Measurements from ENCODE around the gene TMIGD2.
"Not testable (repeated sequence)": the region's sequence is repeated elsewhere in the genome, so short reads cannot be mapped to it uniquely, and the experiment has no call there.

Gene TMIGD2

DNA sequence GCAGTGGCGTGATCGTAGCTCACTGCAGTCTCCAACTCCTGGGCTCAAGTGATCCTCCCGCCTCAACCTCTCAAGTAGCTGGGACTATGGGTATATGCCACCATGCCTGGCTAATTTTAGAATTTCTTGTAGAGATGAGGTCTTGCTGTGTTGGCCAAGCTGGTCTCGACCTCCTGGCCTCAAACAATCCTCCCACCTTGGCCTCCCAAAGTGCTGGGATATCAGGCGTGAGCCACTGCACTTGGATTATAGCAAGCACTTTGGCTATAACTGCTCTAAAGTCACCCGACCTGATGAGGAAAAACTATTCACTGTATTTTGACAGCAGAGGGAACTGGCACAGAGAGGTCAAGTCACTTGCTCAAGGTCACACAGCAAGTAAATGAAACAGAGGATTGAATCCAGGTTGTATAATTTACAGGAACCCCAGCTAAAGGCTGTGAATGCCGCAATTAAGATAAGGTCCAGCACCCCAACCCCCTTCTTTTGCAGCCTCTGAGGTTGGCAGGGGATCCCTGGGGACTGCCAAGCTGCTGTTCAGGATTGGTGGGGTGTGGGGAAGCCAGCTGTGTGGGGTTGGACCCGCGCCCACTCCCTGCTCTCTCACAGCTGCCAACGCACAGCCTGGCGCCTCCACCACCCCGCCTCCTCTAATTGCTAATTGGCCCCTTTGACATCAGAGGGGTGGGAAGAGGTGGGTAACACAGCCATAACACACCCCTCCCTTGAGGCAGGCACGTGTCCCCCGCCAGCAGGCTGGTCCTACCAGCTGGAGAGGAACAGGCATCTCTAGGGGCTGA, 6.0 kb downstream of the TMIGD2 start:
- no peak for DNase-seq

DNA sequence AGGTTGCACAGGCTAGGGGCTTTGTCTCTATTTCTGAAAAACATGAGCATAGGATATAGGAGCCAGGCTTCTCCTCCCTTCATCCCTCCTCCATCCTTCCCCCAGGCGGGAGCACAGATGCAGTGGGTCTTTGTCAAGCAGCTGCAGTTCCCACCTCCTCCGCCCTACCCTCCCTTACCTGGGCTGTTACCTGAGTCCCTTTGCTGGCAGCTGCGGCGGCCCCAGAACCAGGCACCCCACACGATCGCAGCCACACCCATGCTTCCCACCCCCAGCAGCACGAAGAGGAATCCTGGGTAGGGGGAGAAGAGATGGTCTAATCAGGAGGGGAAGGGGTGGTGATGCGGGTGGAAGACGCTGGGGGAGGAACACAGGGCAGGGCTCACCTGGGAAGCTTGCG, 7.8 kb downstream of the TMIGD2 start:
- DNase-seq, result no peak

DNA sequence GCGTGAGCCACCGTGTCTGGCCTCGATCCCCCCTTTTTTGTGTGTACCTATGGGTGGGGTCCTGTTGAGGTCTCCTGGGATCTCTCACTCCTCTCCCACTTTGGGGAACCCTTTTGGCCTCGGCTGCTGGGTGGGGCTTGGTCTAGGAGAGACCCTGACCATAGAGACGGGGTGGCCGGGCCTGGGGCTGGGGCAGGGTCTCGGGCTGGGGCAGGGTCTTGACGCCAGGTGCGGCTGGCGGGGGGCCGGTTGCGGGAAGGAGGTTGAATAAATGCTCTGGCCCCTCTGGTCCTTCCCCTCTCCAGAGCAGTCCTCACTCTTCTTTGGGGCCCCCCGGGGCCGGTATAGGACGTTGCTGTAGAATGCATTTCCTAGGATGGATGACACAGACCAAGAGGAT, 9.7 kb downstream of the TMIGD2 start:
- DNase-seq, result no peak

DNA sequence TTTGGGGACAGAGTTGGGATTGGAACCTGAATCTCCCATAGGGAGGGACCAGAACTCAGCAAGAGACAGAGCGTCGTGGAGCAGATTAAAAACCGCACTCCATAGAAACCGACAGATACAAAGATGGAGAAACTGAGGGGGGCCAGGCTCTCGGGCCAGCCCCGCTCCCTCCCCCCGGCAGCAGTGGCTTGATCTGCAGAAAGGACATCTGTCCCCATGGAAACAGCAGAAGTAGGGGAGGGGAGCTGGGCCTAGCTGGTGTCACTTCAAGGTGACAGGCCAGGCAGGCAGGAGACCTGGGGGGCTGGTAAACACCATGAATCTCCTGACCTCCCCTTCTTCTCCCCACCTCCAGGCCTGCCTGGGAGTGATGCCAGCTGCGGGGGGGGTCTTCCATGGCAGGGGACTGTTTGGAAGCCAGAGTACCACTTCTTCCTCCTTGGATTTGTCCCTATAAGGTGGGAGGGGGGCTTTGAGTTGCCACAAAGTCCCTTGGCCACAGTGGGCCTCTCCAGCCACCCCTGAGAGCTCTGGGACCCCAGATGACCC, 10.9 kb downstream of the TMIGD2 start:
- no peak for DNase-seq

DNA sequence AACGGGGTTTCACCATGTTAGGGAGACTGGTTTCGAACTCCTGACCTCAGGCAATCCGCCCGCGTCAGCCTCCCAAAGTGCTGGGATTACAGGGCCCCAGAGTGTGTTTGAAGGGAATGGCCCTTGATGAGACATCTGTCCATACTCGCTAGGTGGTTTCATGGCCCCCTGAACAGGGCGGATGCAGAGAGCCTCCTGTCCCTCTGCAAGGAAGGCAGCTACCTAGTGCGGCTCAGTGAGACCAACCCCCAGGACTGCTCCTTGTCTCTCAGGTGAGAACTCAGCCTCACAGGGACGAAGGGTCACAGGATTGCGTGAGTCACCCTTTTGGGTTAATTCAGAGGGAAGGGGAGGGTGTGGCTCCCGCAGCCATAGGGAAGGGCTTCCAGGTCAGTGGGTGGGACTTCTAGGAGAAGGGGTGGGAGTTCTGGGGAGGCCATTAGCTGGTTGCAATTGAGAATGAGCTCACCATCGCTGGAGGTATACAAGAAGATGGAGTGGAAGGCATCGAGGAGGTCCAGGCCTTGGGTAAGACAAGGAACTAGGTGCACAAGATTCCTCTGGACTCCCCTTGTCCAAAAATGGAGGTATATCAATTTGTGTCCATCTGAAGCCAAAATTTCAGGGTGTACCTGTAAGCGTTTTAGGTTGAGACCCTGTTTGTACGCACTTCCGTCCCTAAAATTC, 14.0 kb downstream of the TMIGD2 start:
- DNase-seq, result no peak

DNA sequence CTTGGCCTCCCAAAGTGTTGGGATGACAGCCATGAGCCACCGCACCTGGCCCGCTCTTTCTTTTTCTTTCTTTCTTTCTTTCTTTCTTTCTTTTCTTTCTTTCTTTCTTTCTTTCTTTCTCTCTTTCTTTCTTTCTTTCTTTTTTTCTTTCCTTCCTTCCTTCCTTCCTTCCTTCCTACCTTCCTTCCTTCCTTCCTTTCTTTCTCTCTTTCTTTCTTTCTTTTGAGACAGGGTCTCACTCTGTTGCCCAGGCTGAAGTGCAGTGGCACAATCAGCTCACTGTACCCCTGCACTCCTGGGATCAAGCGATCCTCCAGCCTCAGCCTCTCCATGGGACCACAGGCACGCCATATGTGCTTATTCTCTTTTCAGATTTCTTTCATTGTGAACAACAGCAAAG, 16.0 kb downstream of the TMIGD2 start:
- not testable (repeated sequence) for DNase-seq

DNA sequence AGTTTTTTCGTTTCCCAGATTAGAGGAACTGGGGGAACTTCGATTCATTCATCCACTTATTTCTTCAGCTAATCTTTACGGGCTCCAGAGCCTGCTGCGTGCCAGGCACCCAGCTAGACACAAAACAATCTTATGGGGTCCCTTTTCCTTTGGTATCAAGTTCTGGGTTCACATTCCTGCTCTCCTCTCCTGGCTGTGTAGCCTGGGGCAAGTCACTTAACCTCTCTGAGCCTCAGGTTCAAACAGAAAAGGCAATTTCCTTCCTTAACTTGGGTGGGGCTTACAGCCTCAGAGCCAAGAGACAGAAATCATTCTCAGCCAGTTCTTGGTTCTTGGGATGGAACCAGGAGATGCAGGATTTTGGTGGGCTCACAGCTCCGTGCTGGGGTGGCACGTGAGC, 17.2 kb downstream of the TMIGD2 start:
- DNase-seq, result no peak

DNA sequence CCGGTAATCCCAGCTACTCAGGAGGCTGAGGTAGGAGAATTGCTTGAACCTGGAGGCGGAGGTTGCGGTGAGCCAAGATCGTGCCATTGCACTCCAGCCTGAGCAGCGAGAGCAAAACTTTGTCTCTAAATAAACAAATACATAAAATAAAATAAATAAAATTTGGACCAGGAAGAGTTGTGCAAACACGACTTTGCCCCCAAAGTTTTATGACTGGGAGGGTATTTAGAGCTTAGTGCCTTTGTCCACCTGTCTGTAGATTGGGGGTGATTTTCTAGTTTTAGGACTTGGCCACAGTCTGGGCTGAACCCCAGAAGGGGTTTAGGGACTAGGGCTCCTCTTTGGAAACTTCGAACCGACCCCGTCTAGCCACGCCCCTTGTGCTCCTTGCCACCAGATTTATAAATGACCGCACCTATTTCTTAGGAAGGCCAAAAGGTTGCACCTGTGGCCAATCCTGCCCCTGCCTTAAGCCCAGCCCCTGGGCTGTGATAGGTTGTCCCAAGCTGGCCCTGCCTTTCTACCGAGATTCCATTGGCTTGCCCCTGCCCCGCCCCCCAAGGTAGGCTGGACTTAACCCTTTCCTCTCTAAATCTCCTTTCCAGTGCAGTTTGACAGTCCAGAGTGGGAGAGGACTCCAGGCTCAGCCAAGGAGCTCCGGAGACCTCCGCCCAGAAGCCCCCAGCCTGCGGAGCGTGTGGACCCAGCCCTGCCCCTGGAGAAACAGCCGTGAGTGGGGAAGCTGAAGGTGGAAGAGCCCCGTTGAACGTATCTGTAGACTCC, 17.8 kb downstream of the TMIGD2 start:
- no peak for DNase-seq

DNA sequence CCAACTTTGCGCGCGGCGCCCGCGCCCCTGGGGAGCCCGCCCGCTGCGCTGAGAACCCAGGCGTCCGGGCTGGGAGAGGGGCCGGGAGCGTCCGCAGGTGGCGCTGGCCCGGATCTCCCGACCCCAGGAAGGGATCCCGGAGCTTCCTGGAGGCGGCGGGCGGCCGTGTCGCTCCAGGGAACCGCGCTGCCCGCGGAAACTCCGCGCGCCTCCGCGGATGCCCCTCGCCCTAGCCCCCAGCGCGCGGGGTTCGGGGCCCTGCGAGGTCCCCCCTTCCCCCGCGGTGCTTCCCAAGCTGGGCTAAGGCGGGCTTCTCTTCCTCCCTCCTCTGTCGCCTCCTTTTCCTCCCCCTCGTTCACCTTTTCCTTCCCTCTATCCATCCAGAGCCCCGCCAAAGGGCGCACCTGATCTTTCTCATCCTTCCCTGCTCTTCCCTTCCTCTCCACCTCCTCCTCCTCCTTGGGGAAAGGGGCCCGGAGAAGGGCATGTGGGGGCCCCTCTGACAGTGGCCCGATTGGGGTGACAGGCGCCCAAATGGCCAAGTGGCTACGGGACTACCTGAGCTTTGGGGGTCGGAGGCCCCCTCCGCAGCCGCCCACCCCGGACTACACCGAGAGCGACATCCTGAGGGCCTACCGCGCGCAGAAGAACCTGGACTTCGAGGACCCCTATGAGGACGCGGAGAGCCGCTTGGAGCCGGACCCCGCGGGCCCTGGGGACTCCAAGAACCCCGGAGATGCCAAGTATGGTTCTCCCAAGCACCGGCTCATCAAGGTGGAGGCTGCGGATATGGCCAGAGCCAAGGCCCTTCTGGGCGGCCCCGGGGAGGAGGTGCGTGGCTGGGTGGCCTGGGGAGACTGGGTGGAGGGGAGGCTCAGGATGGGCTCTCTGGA, 22.4 kb downstream of the TMIGD2 start:
- DNase-seq, result no peak

DNA sequence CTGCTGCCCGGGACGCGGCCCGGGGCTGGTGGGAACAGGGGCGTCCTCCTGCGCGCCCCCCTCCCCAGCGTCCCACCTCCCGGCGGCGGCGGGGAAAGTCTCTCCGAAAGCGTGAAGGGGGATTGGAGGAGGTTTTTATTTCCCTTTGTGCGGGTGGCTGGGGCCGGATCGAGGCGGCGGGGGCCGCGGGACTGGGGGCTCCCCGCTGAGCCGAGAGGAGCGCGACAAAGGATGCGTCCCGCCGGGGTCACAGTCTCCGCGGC, 23.0 kb downstream of the TMIGD2 start:
- DNase-seq, result no peak

DNA sequence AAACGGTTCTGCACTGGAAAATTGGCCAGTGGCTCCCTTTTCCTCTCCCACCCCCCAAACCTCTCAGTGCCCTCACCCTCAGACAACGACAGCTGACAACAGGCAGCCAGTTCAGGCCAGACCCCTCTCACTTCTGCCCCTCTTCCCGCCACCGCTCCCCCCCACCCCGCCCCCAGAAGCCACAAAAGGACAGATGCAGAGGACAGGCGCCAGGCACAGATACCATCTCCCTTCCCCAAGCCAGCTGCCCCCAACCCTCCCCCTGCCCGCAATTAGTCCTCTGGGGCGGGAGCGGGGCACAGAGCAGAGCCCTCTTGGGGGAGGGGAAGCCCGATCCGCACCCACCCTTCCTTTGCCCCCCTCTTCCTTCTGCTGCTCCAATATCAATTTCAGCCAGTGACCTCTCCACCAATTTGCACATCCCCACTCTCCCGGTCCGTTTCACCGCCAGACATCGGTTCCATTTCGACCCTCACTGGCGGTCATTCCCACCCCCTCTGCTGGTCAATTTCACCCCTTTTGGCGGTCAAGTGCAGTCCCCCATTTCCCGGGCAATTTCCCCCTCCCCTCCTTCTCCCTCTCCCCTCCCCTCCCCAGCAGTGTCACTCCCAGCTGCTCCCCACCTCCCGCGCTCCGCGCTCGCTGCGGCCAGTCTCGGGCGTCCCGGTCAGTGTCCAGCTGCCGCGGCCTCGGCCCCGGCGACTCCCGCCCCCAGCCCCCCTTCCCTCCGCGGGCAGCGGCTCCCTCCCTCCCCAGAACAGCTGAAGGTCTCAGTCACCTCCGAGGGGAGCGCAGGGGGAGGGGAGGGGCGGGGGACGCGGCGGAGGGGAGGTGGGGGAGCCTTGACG, 23.5 kb downstream of the TMIGD2 start, which contains the start of gene SHD:
TSS of gene SHD (plus strand) at position 848 of the 848 bp plus-strand sequence. CDS start 798 bp downstream, outside the sequence.
- no peak for DNase-seq

DNA sequence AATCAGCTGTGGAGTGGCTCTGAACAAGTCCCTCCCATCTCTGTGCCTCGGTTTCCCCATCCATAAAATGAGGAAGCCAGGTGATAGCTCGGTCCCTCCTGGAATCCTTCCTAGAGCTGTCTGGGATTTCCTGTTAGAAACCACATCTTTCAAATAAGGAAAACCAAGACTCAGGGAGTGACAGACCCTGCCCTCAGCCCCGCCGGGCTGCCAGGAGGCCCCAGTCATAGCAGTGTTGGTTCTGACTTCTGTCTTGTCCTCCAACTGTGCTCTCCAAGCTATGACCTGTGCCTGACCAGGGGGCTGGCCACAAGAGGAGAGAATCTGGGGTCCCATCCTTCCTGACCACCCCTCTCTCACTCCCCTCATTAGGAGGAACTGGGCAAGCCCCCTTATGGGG, 24.2 kb downstream of the TMIGD2 start:
- no peak for DNase-seq

DNA sequence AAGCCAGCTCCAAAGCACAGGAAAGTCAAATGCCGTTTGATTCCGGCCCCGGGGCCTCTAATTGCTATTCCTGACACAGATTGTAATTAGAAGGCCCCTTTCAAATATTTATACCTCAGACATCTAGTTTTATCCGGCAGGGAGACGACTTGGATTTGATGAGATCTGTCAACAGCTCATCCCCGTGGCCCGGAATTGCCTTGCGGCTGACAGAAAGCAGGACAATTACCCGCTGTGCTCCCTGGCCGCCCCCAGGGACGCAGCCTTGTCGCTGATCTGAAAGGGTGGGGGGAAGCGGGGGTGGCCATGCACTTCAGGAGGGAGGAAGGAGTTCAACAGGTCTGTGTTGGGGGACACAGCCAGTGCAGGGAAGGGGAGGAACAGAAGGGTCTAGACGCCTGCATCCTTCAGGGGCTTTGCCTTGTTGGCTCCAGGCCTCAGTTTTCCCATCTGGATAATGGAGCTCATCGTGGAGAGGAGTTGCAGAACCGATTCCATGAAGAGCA, 24.9 kb downstream of the TMIGD2 start:
- no peak for DNase-seq

DNA sequence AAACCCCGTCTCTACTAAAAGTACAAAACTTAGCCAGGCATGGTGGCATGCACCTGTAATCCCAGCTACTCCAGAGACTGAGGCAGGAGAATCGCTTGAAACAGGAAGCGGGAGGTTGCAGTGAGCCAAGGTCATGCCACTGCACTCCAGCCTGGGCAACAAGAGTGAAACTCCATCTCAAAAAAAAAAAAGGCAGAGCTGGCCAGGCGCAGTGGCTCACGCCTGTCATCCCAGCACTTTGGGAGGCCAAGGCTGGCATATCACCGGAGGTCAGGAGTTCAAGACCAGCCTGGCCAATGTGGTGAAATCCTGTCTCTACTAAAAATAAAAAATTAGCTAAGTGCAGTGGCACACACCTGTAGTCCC, 27.9 kb downstream of the TMIGD2 start:
- DNase-seq, result not testable (repeated sequence)

DNA sequence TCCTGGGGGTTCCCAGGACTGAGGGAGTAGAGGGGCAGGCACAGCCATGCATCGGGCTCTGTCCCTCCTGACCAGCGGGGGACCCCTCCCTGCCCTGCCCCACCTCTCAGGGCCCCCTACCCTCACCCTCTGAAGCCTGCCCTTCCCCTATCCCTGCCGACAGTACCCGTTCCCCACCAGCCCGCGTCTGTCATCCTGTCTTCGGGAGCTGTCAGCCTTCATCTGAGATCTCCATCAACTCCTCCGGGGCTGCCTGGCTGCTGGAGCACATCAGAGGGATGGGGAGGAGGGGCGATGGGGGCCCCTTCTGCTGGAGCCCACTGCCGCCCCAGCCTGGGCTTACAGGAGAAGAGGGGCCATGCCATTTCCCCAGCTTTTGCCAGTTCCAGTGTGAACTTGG, 29.3 kb downstream of the TMIGD2 start:
- no peak for DNase-seq

DNA sequence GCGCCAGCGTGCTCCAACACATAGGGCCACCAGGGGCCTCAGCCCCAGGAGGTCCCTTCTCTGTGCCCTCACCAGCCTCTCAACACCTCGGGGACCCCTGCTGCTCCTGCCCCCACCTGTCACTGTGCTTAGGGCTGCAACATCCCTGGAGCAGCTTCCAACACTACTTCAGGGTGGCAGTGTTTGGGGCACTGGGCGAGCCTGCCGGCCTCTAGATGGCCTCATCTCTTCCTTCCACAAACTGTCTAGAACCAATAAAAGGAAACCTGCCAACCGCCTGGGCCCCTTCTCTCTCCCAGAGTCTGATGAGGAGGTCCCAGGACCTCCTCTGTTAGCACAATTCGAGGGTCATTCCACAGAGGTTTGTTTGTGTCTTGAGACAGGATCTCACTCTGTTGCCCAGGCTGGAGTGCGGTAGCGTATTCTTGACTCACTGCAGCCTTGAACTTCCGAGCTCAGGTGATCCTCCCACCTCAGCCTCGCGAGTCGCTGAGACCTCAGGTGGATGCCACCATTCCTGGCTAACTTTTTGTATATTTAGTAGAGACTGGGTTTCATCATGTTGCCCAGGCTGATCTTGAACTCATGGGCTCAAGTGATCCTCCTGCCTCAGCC, 33.3 kb downstream of the TMIGD2 start:
- no peak for DNase-seq

DNA sequence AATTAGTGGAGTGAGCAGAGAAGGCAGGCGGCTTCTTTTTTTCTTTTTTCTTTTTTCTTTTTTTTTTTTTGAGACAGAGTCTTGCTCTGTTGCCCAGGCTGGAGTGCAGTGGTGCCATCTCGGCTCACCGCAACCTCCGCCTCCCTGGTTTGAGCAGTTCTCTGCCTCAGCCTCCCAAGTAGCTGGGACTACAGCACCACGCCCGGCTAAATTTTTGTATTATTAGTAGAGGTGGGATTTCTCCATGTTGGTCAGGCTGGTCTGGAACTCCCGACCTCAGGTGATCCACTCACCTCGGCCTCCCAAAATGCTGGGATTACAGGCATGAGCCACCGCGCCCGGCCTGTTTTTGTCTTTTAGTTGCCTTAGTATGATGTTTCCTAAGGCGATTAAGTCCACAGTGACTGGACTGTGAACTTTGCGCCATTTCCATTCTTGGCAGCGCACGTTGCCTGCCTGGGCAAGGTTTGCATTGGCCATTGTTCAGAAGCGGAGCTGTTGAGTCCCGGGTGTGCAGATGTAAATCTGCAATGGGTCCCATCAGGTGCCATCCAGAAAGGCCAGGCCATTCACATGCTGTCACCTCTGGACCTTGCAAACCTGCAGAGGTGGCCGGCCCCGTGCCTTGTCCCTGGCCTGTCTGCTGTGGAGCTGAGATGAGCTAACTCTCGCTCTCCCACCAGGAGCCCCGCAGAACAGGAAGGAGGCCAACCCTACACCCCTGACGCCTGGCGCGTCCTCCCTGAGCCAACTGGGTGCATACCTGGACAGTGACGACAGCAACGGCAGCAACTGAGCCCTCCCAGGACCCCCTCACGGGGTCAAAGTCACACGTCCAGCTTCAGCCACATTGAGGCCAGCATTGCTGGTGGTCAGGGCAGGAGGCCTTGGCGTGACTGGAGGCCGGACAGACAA, 34.0 kb downstream of the TMIGD2 start:
- DNase-seq, result no peak

DNA sequence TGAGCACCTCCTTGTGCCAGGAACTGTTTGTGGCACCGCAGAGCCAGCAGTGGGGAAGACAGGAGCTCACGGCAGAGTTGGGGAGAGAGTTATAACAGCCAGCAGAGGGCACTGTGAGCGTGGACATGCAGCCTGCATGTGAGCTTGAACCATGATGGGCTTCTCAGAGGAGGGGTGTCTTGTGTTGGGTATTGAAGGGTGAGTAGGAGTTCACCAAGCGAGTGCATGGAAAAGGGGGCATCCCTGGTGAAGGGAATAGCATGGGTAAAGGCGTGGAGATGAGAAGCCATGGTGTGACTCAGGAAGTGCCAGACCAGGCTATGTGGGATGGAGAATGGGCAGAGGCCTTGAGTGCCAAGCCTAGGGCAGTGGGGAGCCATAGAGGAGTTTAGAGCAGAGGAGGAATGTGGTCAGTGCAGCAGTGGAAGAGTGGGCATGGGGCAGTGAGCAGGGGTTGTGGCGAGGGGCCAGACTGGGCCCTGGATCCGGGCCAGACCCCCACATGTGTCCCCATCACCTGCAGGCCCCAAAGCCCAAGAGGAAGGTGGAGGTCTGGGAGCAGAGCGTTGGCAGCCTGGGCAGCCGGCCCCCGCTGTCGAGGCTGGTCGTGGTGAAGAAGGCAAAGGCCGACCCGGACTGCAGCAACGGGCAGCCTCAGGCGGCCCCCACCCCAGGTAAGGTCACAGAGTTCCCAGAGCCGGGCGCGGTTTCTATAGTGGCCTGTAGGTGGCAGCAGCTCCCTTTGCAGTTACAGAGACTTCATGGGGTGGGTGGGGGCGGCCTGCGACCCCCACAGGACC, 34.9 kb downstream of the TMIGD2 start:
- DNase-seq, result peak; percentile 75

Data from CD4-positive, alpha-beta T cell treated with Interleukin-17A for 4 hours (primary cell).